Measurements from ENCODE around the gene ZMYND11.
A peak's percentile ranks its signal among the peaks of the same experiment; 100 is the strongest.

Gene ZMYND11

DNA sequence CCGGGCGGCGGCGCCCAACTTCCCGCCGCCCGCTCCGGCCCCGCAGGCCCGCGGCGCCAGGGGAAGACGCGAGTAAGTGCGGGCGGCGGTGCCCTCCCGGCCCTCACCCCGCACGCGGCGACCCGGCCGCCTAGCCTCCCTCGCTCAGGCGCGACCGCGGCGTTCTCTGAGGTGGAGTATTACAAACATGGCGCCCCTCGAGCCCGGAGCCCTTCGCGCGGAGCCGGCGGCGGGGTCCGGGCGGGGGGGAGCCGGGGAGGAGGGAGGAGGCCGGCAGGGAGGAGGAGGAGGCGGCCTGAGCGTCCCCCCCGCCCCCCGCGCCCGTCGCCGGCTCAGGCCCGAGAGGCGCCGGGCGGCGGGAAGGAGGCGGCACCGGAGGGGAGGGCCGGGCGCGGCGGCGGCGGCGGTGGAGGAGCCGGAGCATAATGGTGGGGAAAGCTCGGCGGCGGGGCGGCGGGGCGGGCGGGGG lies at the start of gene ZMYND11:
Gene ZMYND11 (plus strand): TSS at position 324 of the 469 bp plus-strand sequence. CDS start 44,558 bp downstream, outside the sequence.
- peak; percentile 78 for DNase-seq

DNA sequence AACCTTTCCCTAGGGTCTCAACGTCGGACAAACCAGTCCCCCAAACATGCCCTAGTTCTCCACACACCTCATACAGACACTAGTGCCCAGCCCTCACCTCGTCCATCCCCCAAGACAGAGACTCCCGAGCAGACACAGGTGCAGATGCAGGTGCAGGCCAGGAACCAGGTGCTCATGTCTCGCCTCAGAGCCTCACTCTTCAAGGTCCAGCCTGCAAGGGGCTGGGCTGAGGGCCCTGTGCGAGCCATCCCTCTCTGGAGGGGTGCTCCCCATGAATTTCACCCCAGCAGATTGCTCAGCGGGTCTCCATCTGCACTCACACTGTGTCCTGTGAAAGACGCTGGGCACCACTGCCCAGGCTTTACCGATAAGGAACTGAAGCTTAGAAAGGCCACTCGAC lies 49.2 kb upstream of the ZMYND11 start:
- no peak for DNase-seq

DNA sequence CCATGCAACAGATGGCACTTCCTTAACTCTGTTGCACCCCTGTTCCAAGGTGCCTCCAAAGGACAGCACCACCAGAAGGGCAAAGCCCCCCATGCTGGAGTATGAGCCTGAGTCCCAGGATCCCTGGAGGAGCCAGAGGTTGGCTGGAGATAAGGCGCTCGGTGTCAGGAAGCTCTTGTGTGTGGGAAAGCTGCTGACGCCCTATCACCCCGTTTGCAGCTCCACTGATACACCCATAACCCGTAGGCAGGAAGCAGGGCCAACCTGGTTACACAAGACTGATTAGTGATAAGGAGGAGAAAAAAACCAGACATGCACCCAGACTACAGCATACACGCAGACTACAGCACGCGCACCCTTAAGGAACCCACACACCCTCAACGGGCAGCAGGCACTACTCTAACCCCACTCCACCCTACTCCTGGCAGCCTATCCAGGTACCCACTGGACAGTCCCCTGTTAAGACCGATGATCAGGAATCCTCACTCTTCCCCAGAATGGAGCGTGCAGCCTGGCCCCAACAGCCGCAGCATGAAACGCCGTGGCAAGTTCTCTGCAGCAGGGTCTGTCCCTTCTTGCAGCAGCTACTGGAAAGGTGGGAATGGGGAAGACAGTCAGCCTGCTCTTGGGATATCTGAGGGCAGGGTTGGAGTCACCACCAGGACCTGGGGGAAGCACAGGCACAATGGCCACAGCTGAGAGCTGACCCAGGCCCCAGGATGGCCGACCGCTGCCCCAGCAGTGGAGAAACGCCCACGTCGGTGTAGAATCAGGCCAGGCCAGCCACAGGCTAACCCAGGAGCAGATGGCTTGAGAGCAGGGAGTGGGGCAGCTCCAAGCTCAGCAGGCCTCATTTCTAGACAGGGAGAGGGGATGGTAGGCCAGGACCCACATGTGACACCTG lies 47.8 kb upstream of the ZMYND11 start:
- DNase-seq = no peak

DNA sequence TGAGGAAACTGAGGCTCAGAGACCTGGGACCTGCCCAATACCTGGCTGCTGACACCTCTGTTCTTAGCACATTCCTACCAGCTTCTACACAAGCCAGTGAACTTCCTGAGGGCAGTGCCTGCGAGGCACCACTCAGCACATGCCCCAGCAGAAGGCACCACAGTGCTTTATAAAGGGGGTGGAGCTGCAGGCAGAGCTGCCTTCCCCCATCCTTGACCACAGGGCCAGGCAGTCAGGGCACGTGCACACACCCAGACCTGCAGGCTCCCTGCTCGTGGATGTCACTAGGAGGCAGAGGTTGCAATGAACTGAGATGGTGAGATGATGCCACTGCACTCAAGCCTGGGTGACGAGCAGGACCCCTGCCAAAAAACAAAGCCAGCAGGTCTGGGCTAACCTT lies 47.0 kb upstream of the ZMYND11 start:
- no peak for DNase-seq

DNA sequence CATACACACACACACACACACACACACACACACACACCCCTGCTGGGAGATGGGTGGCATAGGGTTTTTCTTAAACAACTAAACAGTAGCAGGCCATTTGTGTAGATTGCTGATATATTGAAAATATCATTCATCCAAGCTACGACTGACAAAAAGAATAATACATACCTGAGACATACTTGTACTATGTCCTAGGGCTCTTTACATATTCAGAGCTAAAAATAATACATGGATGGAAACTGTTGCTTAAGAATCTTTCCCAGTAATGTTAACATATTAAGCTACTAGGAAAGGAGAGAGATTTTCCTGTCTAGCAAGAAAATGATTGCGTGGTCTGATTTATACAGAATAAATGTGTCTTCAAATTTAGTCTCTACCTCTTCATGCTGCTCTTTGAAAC lies 46.0 kb upstream of the ZMYND11 start:
- no peak for DNase-seq

DNA sequence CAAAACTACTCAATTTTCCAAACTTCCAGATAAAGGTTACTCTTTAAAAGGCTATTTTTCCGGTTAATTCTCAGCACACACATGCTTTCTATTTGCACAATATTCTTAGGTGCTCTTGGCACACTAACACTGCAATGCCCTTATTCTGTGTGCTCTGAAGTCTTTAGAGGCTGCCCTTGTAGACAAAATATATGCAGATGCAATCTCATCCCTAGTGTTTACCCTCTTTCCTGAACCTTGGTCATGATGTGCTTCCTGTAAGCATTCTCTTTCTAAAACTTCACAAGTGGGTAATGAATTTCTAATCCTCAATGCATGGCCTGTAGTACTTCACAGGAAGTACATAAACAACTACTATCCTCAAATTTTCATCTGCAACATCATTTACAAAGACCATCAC lies 45.1 kb upstream of the ZMYND11 start:
- DNase-seq = no peak

DNA sequence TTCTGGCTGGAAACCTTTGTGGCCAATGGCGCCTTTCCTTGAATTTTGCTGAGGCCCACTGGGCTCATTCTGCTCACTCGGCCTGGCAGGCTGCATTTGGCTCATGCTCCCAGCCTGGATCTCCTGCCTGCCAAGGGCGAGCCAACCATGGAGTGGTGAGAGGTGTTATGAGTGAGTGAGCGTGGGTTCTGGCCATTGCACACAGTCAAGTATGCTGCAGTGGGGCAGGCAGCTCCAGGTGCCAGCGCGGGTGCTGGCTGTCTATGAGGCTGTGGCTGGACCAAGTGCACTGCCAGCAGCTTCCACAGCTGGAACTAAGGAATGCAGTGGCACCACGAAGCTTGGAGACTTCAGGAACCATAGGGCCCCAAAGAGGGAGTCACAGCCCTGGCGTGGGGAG lies 43.9 kb upstream of the ZMYND11 start:
- DNase-seq = no peak

DNA sequence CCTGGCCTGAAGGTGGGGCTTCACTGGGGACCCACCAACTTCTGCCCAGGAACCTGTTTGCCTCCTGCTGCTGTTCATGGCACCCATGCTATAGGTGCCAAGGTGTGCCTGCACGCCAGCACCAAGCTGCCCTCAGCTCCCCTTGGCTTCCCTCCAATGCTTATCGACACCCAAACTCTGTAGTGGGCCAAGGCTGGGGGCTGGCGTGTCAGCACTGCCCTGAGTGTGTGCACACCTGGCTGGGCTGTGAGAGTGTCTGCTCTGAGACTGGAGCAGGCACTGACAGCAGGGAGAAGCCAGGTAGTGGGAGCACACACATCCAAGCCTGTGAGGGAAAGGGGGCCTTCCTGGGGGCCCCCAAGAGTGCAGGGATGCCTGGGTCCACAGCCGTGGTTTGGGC lies 43.1 kb upstream of the ZMYND11 start:
- no peak for DNase-seq

DNA sequence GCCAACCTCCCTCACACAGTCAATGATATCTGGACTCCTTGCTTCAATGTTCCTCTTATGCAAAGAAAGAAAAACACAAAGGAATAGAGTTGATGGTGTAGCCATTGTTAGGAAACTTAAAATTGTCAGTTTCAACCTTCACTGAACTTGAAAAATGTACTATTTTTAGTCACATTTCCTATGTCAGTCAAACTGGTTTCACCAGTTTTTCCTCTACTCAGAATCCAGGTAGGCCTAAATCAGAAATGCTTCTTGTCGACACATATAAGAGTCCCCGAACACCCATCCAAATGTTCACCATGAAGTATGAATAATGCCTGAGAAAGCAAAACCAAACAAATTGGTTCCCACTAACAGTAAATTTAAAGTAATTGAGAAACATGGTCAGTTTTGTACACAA lies 42.4 kb upstream of the ZMYND11 start:
- DNase-seq = no peak

DNA sequence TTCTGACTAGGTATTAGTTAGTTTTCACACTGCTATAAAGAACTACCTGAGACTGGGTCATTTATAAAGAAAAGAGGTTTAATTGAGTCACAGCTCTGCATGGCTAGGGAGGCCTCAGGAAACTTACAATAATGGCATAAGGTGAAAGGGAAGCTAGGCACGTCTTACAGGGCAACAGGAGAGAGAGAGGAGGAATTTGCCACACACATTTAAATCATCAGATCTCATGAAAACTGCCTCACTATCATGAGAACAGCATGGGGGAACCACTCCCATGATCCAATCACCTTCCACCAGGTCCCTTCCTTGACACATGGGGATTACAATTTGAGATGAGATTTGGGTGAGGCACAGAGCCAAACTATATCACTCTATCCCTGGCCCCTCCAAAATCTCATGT lies 40.6 kb upstream of the ZMYND11 start:
- DNase-seq = no peak

DNA sequence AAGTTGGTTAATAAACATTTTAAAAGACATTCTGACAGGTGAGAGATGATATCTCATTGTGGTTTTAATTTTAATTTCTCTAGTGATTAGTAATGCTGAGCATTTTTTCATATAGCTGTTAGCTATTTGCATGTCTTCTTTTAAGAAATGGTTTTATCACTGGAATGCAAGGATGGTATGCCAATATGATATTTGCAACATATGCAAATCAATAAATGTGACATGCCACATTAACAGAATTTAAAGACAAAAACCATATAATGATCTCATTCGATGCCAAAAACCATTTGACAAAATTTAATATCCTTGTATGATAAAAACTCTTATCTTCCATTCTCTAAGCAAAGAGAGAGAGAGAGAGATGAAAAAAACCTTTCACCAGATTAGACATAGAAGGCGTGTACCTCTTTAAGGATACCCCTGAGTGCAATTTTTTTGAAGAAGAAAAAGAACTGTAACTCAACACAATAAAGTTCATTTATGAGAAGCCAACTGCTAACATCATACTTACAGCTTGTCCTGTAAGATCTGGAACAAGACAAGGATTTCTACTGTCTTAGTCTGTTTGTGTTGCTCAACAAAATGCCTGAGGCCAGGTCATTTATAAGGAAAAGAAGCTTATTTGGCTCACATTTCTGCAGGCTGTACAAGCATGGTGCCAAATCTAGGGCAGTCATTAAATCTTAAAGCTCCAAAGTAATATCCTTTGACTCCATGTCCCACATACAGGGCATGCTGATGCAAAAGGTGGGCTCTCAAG lies 39.7 kb upstream of the ZMYND11 start:
- no peak for DNase-seq

DNA sequence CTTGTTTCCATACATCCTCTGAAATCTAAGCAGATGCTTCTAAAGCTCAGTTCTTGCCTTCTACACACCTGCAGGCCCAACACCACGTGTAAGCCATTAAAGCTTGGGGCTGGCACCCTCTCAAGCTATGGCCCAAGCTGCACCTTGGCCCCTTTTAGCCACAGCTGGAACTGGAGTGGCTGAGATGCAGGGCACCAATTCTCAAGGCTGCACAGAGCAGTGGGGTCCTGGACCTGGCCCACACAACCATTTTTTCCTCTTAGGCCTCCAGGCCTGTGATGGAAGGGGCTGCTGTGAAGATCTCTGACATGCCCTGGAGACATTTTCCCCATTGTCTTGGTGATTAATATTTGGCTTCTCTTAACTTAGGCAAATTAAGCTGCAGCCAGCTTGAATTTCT lies 38.8 kb upstream of the ZMYND11 start:
- DNase-seq = no peak

DNA sequence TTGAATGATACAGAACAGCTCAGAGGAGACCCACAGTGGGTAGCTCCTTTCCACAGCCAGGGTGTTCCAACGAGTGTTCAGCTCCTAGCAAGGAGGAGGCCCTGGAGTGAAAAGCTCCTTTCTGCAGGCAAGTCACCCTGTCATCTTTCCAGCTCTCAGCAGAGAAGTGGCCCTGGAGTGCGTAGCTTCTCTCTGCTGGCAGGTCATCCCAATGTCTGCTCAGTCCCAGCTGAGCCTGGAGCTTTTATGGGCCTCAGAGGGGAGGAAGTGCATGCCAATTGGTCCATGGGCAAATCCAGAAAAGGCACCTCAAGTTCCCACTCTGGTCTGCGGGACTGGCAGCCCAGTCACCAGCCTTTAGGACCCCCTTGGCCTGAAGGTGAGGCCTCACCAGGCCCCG lies 30.8 kb upstream of the ZMYND11 start:
- no peak for DNase-seq

DNA sequence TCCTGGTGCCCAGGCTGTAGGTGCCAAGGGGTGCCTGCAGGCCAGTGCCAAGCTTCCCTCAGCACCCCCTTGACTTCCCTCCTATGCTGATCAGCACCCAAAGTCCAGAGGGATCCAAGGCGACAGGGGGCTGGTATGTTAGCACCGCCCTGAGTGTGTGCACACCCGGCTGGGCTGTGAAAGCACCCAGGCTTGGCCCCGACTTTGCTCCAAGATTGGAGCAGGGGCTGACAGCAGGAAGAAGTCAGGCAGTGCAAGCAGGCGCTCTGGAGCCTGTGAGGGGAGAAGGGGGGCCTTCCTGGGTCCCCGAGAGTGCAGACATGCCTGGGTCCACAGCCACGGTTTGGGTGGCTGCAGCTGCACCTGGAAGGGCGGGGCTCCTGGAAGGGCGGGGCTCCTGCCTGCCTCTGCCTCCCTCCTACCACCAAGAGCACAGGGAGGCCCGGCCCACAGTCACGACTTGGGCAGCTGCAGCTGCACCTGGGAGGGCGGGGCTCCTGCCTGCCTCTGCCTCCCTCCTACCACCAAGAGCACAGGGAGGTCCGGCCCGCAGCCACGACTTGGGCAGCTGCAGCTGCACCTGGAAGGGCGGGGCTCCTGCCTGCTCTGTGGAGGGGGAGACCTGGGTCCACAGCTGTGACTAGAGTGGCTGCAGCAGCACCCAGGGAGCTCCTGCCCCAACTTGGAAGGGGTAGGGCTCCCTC lies 30.2 kb upstream of the ZMYND11 start:
- DNase-seq = no peak

DNA sequence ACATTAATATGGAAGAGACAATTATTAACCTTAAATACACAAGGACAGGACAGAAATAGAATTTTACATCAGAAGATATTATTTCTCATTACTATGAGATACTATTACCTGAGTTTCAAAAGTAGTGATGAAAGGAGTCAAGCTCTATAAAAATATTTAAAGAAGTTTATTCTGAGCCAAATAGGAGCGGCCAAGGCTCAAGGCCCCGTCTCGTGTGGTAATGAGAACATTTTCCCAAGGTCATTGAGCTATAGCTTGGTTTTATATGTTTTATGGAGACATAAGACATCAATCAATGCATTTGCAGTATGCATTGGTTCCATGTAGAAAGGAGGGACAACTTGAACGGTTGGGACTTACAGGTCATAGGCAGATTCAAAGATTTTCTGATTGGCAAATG lies 29.4 kb upstream of the ZMYND11 start:
- no peak for DNase-seq

DNA sequence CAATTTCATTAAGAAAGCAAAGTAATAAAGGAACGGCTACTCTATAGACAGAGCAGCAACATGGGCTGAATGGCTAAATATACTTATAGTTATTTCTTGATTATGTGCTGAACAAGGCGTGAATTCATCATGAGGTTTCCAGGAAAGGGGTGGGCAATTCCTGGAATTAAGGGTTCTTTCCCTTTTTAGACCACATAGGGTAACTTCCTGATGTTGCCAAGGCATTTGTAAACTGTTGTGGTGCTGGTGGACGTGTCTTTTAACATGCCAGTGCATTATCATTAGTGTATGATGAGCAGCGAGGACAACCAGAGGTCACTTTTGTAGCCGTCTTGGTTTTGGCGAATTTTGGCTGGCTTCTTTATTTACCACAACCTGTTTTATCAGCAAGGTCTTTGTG lies 28.5 kb upstream of the ZMYND11 start:
- DNase-seq = no peak

DNA sequence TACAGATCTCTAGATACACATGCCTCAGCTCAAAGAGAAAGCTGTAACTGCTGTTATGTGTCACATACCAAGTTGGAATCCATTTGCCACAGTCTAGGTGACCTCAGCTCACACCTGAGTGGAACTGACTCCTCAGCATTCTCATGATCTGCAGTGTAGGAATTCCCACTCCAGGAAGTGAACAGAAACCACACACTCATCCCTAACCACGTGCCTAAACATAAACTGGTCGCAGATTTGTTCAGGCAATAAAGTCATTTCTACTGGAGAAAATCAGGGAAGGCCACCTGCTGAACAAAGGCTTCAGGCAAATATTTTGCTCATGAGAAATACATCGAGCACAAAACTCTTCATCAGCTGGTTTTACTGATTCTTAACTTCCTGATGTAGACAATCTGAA lies 23.0 kb upstream of the ZMYND11 start:
- no peak for DNase-seq

DNA sequence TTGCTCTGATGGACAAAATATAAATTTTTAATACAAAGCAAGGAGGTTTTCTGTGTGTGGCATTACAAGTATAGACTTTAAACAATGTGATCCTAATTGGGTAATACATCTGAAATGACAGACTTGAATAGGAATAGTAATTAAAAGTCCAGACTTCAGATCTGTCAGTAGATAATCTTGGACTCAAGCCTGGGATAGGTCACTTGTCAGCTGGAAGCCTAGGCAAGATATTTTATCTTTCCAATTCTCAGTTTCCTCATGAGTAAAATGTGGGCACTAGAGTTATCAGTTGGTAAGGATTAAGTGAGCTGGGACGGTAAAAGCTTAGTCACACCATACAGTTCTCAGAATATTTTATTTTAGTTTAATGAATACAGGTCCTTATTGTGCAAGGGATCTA lies 10.4 kb upstream of the ZMYND11 start:
- no peak for DNase-seq

DNA sequence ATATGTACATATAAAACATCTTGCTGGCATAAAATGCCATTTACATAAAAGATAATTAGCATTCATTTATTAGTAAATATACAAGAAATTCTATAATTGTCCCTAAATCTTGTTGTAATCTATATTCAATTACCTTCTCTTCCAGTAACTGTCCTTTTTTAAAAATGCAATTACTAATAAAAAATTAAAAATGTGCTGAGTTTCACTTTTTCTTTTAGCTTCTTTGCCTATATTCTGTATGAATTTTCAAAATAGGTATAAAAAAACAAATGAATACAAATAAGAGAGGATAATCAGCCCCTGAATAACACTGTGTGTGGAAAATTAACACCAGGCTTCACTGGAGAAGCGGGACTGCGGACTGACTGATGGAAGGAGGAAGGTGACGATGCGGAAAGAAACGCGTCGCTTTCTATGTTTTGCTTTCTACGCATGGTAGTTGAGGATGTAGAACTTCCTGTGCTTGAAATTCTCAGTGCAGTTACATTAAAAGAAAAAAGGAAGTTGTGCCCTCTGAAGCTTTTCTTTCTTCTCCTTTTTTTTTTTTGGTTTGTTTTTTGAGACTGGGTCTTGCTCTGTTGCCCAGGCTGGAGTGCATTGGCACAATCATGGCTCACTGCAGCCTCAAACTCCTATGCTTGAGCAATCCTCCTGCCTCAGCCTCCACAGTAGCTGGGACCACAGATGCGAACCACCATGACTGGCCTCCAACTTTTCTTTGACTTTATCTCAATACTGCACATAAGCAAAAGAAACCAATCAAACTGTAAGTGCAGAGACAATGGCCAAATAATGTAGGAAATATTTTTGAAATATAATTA lies 7.4 kb upstream of the ZMYND11 start:
- no peak for DNase-seq

DNA sequence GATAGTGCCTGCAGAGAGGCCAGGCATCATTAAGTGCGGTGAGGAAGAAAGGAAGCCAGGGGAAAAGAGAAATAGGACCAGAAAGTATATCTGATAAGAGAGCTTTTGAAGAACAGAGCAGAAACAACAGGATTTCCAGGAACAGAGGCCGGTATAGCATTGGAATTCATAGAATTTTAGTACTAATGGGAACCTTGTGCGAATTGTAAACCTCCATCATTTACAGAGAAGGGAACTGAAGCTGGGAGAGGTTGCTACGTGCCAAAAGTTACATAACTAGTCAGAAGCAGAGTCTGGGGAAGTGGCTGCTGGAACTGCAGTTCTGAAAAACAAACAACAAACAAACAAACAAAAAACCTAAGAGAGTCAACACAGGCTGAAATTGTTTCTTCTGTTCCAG lies 5.4 kb upstream of the ZMYND11 start:
- DNase-seq = no peak

DNA sequence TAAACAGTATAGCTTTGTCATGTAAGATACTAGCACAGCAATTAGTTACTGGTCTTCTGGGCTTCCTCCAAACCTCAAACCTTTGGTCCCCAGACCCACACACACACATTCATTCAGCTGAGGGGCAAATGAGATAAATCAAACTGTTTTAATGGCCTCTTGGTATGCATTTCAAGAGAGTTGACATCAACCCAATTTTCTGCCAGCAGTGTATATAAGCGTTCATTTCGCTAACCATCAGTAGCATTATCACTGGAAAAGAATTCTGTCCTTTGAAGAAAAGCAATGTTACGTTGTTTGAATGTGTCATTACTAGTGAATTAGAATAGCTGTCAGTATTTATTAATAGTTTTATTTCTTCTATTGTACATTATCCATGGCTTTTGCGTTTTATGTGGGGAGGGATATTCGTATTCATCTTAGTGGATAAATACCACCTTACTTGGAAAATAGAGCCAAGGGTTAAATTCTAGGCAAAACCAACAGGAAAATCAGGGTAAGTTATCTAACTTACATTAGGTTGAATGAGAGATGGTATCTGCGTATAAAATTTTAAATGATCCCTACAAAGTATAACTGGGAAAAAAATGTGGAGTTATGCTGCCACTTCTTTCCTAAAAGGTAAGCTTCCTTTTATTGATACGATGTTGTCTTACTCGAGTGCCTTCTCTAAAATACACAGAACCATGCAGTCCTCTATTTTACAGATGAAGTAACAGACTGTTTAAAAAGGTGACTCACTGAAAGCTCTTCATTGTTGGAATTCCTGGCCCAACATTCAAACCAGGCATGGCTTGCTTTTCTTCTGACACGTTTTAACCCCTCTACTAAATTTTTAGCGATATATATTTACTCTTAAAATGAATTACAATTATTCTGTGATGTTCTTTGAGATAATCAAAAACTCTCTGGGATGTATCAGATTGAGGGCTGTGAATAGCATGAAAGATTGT lies 2.0 kb upstream of the ZMYND11 start:
- no peak for DNase-seq
